Stimulated activated memory B cell treated with anti-CD40 and anti-IgM and Interleukin-4, amounts not matched to agents 10 μg/mL and 1 μg/mL and 100 μg/mL, for 72 hours (primary cell): Measurements from ENCODE around the gene SAP130.

Experiments
- ATAC-seq: fragments of 150-1000 bp; cut with Tn5 transposase; 2 replicates; pipeline ENCODE4 v1.10.0; 2021
- H3K27ac Mint-ChIP-seq: one replicate; pipeline ENCODE4 v1.8.0; 2022; ENCODE audit warnings: mild to moderate bottlenecking, mixed read lengths
- H3K27me3 Mint-ChIP-seq: one replicate; pipeline ENCODE4 v1.8.0; 2022; ENCODE audit warnings: mixed read lengths
- H3K36me3 Mint-ChIP-seq: one replicate; pipeline ENCODE4 v1.8.0; 2022; ENCODE audit warnings: mixed read lengths
- H3K4me1 Mint-ChIP-seq: one replicate; pipeline ENCODE4 v1.8.0; 2022; ENCODE audit warnings: mixed read lengths
- H3K4me3 Mint-ChIP-seq: one replicate; pipeline ENCODE4 v1.8.0; 2022; ENCODE audit warnings: mild to moderate bottlenecking, moderate library complexity, mixed read lengths
- H3K9me3 Mint-ChIP-seq: one replicate; pipeline ENCODE4 v1.8.0; 2022; ENCODE audit warnings: mixed read lengths

SAP130 gene

GRCh38 chr2:128037649-128038048 lies 9.8 kb upstream of the SAP130 start:
- Mint-ChIP-seq H3K27me3 (peaks cover 33% of the 10 kb centered on the region), H3K9me3 (peaks cover 23% of the 10 kb centered on the region), H3K27ac (no peak overlapping the region), H3K4me1 (peaks cover 6% of the 10 kb centered on the region), H3K36me3 (no peaks in the 10 kb centered on the region), H3K4me3 (no peak overlapping the region)
- ATAC-seq: no peak

GRCh38 chr2:128036748-128037607 lies 9.1 kb upstream of the SAP130 start:
- Mint-ChIP-seq H3K27ac (no peak overlapping the region), H3K4me1 (peaks cover 6% of the 10 kb centered on the region), H3K4me3 (no peak overlapping the region), H3K9me3 (peaks cover 24% of the 10 kb centered on the region), H3K36me3 (no peaks in the 10 kb centered on the region), H3K27me3 (peaks cover 33% of the 10 kb centered on the region)
- no peak for ATAC-seq

DNA sequence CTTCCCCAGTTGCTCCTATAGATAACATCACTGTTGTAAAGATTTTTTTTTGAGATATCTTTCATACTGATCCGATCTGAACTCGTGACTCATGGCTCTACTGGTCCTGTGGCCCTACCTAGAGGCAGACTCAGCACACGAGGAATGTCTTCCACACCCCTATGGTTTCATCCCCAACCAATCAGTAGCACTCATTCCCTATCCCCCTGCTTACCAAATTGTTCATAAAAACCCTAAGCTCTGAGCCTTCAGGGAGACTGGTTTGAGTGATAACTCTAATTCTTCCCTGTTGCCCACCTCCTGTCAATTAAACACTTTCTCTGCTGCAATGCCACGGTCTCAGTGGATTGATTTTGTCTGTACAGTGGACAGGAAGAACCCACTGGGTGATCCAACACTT lies 4.2 kb upstream of the SAP130 start:
- Mint-ChIP-seq H3K36me3 (no peaks in the 10 kb centered on the region), H3K27ac (no peak overlapping the region), H3K9me3 (peaks cover 14% of the 10 kb centered on the region), H3K4me1 (peaks cover 9% of the 10 kb centered on the region), H3K4me3 (no peak overlapping the region), H3K27me3 (no peaks in the 10 kb centered on the region)
- ATAC-seq: no peak

DNA sequence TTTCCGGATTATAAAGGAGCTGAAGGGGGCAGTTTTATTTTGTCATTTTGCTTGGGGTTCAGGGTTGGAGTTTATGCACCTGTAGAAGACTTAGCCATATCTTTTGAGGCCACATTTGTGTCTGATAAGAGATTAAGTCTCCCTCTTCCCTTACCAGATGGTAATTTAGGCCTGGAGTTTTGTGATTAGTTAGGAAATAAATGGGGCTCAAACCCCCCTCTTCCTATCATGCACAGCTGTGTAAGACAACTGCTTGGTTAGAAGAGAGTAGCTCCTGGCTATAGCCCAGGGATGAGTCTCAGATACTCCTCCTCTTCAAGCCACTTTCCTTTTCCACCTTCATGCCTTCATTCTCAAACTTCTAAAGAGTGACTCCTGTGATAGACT lies 802 bp upstream of the SAP130 start:
- no peaks in the 10 kb centered on the region for H3K36me3 Mint-ChIP-seq
- peaks cover 23% of the 10 kb centered on the region for H3K4me1 Mint-ChIP-seq
- peak overlapping the region; percentile 81 for H3K4me3 Mint-ChIP-seq
- no peak for ATAC-seq
- H3K27me3 Mint-ChIP-seq: no peaks in the 10 kb centered on the region
- H3K9me3 Mint-ChIP-seq: peaks cover 8% of the 10 kb centered on the region
- peak overlapping the region; percentile 84 for H3K27ac Mint-ChIP-seq

GRCh38 chr2:128027278-128027800 lies 520 bp downstream of the SAP130 start:
- Mint-ChIP-seq H3K27me3 (no peaks in the 10 kb centered on the region), H3K9me3 (peaks cover 4% of the 10 kb centered on the region), H3K27ac (peak overlapping the region; percentile 84), H3K36me3 (peaks cover 6% of the 10 kb centered on the region), H3K4me1 (peaks cover 23% of the 10 kb centered on the region), H3K4me3 (peak overlapping the region; percentile 95)
- ATAC-seq: peak; percentile 95

DNA sequence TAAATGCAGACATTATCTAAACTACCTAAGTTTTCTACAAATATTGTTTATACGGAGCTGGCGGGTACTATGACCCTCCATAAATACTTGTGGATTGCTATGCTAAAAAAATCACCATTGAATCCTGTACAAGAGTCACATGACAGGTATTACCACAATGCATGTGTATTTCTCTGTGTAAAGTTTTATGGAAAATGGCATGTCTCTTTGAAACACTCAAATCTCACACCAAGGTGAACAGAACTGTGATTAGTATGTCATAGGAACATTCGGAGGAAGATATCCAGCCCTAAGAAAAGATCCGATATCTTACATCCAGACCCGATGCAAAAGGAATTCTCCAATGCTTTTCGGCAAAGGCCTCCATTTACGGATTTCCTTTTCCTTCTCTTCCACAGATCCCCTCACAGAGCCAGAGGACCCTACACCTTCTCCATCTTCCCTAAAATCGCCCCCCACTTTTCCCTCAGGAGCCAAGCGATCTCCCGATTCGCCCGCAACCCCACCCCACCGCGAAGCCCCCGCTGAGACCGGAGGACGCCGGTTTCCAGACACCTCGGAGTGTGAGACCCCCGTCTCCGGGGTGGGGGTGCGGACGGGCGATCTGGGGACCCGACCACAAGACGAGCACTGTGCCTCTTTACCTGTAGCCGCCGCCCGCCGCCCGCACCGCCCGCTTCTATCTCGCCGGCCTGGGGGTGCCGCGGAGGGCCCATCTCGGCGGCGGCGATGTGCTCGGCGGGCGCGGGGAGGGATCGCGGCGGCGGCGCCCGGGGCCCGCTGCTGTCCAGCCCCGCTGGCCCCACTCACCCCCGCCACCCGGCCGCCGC lies 1.2 kb downstream of the SAP130 start:
- peaks cover 13% of the 10 kb centered on the region for H3K36me3 Mint-ChIP-seq
- ATAC-seq: no peak
- peaks cover 23% of the 10 kb centered on the region for H3K4me1 Mint-ChIP-seq
- peak overlapping the region; percentile 69 for H3K27ac Mint-ChIP-seq
- H3K4me3 Mint-ChIP-seq: peak overlapping the region; percentile 95
- no peaks in the 10 kb centered on the region for H3K27me3 Mint-ChIP-seq
- H3K9me3 Mint-ChIP-seq: no peaks in the 10 kb centered on the region

DNA sequence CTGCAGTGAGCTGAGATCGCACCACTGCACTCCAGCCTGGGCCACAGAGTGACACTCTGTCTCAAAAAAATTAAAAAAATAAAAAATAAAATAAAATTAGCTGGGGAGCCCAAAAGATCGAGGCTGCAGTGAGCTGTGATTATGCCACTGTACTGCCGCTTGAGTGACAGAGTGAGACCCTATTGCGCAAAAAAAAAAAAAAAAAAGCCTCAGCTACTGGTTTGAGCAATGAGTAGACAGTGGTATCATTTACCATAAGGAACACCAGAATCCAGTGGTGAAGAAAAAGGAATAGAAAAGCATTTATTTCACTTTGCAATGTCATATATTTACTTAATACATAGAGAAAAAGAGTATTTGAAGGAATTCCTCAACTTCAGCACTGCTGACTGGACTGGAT lies 3.0 kb downstream of the SAP130 start:
- Mint-ChIP-seq H3K27ac (no peak overlapping the region), H3K4me3 (no peak overlapping the region), H3K9me3 (no peaks in the 10 kb centered on the region), H3K36me3 (peaks cover 14% of the 10 kb centered on the region), H3K27me3 (no peaks in the 10 kb centered on the region), H3K4me1 (peaks cover 23% of the 10 kb centered on the region)
- no peak for ATAC-seq

- Mint-ChIP-seq H3K9me3 (no peaks in the 10 kb centered on the region), H3K27ac (no peak overlapping the region), H3K4me1 (no peaks in the 10 kb centered on the region), H3K4me3 (no peak overlapping the region), H3K36me3 (peaks cover 54% of the 10 kb centered on the region), H3K27me3 (no peaks in the 10 kb centered on the region)
- ATAC-seq: no peak
Measured at GRCh38 chr2:128017561-128017960, 10.3 kb downstream of the SAP130 start.

DNA sequence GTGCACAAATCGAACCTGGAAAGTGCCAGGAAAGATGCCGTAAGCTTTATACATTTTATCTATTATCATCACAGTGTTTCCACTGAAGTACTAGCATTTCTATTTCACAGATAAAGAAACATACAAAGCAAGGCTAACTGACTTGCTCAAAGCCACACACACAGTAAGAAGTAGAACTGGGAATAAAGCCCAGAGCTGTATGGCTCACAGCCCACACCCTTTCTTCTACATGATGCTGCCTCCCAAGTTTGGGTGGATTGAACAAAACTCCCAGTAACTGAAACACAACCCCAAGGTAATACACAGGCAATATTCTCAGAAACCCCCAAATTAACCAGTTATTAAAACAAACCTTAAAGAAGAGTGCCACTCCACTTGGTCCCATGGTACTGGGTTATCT lies 11.2 kb downstream of the SAP130 start:
- Mint-ChIP-seq H3K27ac (no peak overlapping the region), H3K36me3 (peaks cover 50% of the 10 kb centered on the region), H3K9me3 (no peaks in the 10 kb centered on the region)

GRCh38 chr2:128012698-128013097 lies 15.2 kb downstream of the SAP130 start:
- no peak overlapping the region for H3K4me3 Mint-ChIP-seq
- H3K27ac Mint-ChIP-seq: no peak overlapping the region
- no peaks in the 10 kb centered on the region for H3K4me1 Mint-ChIP-seq
- ATAC-seq: no peak
- H3K9me3 Mint-ChIP-seq: no peaks in the 10 kb centered on the region
- peaks cover 82% of the 10 kb centered on the region for H3K36me3 Mint-ChIP-seq
- H3K27me3 Mint-ChIP-seq: no peaks in the 10 kb centered on the region

More for the DNA sequence above, 11.2 kb downstream of the SAP130 start:
- no peaks in the 10 kb centered on the region for H3K27me3 Mint-ChIP-seq
- no peak for ATAC-seq
- no peaks in the 10 kb centered on the region for H3K4me1 Mint-ChIP-seq
- no peak overlapping the region for H3K4me3 Mint-ChIP-seq

- no peak for ATAC-seq
- H3K4me1 Mint-ChIP-seq: no peaks in the 10 kb centered on the region
- H3K9me3 Mint-ChIP-seq: no peaks in the 10 kb centered on the region
- H3K36me3 Mint-ChIP-seq: peaks cover 65% of the 10 kb centered on the region
- no peaks in the 10 kb centered on the region for H3K27me3 Mint-ChIP-seq
- no peak overlapping the region for H3K4me3 Mint-ChIP-seq
- no peak overlapping the region for H3K27ac Mint-ChIP-seq
Measured at GRCh38 chr2:128008074-128008672, 19.7 kb downstream of the SAP130 start.

- ATAC-seq: no peak
- H3K9me3 Mint-ChIP-seq: no peaks in the 10 kb centered on the region
- H3K27me3 Mint-ChIP-seq: no peaks in the 10 kb centered on the region
- no peak overlapping the region for H3K4me3 Mint-ChIP-seq
- H3K4me1 Mint-ChIP-seq: no peaks in the 10 kb centered on the region
- H3K27ac Mint-ChIP-seq: no peak overlapping the region
- H3K36me3 Mint-ChIP-seq: peaks cover 61% of the 10 kb centered on the region
Measured at GRCh38 chr2:128004509-128004908, 23.4 kb downstream of the SAP130 start.

GRCh38 chr2:128003463-128003862 lies 24.4 kb downstream of the SAP130 start:
- no peak for ATAC-seq
- no peak overlapping the region for H3K4me3 Mint-ChIP-seq
- H3K9me3 Mint-ChIP-seq: no peaks in the 10 kb centered on the region
- no peaks in the 10 kb centered on the region for H3K27me3 Mint-ChIP-seq
- H3K36me3 Mint-ChIP-seq: peaks cover 61% of the 10 kb centered on the region
- H3K4me1 Mint-ChIP-seq: no peaks in the 10 kb centered on the region
- H3K27ac Mint-ChIP-seq: no peak overlapping the region

DNA sequence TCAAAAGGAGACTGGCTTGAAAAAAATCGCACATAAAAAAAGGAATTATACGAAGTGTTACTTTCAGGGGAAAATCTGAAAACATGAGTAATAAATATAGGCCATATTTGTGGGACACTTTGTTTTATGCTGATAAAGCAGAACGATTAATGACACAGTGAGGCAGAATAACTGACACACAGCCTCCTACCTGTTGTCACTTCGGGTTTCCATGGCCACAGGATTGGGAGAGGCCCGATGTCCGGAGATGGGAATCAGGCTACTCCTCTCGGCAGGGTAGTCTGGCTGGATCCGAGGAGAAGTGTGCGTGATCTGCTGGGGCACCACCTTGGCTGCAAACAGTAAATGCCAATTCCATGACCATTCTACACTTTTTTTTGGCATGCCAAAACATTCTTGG lies 31.7 kb downstream of the SAP130 start:
- Mint-ChIP-seq H3K9me3 (no peaks in the 10 kb centered on the region), H3K27ac (no peak overlapping the region), H3K27me3 (no peaks in the 10 kb centered on the region), H3K4me1 (no peaks in the 10 kb centered on the region), H3K36me3 (peaks cover 68% of the 10 kb centered on the region), H3K4me3 (no peak overlapping the region)
- ATAC-seq: no peak

- ATAC-seq: no peak
- Mint-ChIP-seq H3K9me3 (no peaks in the 10 kb centered on the region), H3K27me3 (no peaks in the 10 kb centered on the region), H3K4me3 (no peak overlapping the region), H3K27ac (no peak overlapping the region), H3K4me1 (no peaks in the 10 kb centered on the region), H3K36me3 (peaks cover 68% of the 10 kb centered on the region)
Measured at GRCh38 chr2:127995725-127996124, 32.1 kb downstream of the SAP130 start.
